ENCODE data around the gene AIF1. TPM values are rescaled to one million over a fixed set of nuclear protein-coding genes. Genes with fewer than 3 reads are reported as not detected.

Gene AIF1
- total RNA-seq, 1 donor from 2014 or later = 63.6 TPM

DNA sequence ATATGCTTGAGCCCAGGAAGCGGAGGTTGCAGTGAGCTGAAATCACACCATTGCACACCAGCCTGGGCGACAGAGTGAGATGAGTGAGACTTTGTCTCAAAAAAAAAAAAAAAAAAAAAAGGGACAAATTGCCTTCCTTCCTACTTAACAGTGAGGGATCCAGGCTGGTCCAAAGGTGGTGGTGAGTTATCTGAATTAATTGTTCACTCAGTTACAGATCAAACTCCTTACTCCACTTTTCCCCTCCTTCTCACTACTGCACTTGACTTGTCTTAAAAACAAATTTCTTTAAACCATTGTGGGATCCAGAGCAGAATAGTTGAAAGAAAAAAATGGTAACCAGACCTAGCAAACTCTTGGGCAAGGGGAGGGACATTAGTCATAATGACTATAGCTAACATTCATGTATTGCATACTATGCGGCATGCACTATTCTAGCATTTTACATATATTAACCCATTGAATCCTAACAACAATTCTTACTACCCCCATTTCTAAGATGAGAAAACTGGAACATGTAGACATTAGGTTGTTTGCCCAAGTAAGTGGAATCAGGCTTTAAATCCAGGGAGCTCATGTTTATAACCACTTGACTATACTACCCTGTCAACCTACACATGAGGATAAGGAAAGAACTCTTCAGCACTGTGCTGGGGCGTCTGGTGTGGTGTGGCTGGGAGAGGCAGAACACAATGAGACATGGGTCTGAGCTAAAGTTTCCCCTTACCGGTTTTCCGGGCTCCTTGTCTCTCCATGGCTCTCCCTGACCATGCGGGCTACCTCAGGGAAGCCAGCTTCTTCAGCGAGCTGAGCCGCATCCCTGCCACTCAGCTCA lies 48.3 kb downstream of the AIF1 start:
- no peak for DNase-seq (ENCODE audit: low spot score)

DNA sequence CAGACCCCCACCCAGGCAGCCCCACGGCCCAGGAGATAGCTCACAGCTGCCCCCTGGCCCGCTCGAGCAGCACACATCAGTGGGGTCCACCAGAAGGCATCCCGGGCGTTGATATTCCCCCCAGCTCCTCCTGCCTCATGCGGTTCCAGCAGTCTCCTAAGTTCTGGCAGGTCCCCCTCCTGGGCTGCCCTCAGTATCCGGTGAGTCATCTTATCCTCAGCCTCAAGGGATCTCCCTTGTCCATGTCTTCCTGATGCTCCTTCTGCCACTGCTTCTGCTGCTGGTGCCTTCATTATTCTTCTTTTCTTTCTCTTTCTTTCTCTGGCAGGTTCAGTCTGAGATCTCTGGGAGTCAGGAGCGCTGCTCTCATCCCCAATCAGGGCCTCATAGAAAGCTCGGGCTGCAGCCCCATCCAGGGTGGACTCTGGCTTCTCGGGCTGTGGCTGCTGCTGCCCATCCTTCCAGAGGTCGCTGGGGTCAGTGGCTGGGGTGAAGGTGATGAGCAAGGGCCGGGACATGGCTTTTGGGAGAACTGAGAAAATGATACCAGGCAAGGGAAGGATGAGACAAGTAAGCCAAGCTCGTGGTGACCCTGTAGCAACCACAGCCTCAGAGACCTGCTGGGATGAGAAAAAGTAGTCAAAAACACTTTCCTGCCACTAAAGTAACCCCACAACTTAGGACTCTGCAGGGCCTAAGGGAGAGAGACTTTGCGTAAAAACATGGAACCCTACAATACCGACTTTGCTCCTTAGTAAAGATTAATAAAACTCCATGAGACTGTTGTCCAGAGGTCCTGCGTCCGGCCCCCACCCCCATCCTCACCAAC lies 49.1 kb downstream of the AIF1 start:
- peak; percentile 46 for DNase-seq (ENCODE audit: low spot score)

DNA sequence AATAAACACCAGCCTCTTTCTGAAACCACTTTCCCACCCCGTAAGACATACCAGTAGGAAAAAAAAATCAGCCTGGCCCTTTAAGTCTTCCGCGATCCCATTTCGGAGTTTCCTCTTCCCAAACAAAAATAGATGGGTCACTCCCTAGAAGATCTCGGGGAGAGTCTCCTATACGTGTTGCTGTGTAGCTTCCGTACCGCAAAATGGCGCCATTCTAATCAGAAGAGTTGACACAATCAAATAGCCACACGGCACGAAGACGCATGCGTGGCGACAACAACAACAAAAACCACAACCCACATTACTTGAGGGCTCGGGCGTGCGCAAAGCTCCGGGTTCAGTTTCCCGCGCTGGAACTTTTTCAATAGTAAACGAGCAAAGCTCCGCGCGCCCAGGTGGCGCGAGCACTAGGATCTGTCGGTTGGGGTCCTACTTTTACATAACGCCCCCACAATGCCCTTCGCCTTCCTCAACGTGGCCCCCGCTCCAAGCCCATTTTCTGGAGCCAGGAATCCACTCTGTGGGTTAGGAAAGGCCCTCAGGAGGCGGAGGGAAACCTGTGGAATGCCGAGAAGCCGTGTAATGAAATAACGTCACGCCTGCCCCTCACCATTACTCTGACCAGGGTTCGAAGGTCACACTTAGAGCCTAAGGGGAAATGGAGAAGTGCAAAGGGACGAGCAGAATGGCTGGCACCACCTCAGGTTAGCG lies 49.9 kb downstream of the AIF1 start, which contains the start of gene GPANK1:
Gene GPANK1 (minus strand): TSS at position 208 of the 711 bp plus-strand sequence. CDS start 519 bp downstream, outside the sequence.
- peak; percentile 99 for DNase-seq (ENCODE audit: low spot score)

DNA sequence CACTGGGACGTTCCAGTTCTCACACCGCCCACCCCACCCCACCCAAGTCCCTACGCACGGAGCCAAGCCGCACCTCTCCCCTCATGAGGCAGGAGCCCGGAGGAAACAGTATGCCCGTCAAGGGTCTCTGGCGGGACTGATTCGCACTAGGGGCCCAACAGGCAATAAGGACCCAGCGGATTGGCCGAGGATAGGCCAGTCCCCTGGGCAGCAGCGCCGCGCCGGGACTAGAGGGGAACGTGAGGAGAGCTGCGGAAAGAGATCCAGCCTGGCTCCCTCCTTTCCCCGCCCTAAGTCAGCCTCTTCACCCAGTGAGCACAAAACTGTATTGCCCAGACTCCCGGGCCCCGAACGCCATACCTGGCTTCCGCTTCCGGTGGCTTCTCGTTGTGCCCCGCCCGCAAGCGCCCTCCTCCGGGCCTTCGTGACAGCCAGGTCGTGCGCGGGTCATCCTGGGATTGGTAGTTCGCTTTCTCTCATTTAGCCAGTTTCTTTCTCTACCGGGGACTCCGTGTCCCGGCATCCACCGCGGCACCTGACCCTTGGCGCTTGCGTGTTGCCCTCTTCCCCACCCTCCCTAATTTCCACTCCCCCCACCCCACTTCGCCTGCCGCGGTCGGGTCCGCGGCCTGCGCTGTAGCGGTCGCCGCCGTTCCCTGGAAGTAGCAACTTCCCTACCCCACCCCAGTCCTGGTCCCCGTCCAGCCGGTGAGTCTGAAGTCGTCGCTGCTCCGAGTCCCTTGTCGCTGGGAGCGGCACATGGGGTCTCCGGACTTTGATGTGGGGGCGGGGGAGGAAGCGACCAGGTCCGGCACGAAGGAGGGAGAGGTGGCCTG lies 50.7 kb downstream of the AIF1 start, which contains the start of gene CSNK2B:
Gene CSNK2B (plus strand): TSS at position 580 of the 836 bp plus-strand sequence. CDS start 752 bp downstream, outside the sequence.
- peak; percentile 99 for DNase-seq (ENCODE audit: low spot score)

DNA sequence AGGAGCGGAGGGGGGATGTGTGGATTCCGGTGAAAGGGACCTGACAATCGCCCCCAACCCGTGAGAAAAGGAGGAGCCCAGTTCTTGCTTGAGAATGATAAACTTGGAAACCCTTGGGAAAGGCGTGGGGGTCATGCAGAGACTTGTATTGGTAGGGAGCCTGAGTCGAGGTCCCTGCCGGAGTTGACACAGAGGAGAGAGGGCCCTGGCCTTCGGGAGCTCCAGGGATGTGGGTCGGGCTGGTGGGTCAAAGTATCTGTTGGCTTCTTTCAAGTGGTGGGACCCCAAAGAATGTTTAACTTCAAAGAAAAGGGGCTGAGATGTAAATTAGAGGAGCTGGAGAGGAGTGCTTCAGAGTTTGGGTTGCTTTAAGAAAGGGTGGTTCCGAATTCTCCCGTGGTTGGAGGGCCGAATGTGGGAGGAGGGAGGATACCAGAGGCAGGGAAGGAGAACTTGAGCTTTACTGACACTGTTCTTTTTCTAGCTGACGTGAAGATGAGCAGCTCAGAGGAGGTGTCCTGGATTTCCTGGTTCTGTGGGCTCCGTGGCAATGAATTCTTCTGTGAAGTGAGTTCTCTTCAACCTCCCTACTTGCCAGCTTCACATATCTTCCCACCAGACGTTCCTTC lies 51.4 kb downstream of the AIF1 start:
- peak; percentile 26 for DNase-seq (ENCODE audit: low spot score)

Other genes with a start within 250 kb of the AIF1 start
- 6.0 TPM for gene MICA, start 211.6 kb upstream of the AIF1 start, total RNA-seq (ENCODE audit: insufficient read depth, low replicate concordance)
- gene MICB, start 117.1 kb upstream of the AIF1 start, total RNA-seq (ENCODE audit: insufficient read depth, low replicate concordance) = 0.24 TPM
- not detected for gene MCCD1, start 86.3 kb upstream of the AIF1 start, total RNA-seq (ENCODE audit: insufficient read depth, low replicate concordance)
- 185 TPM for gene DDX39B, start 73.2 kb upstream of the AIF1 start, total RNA-seq (ENCODE audit: insufficient read depth, low replicate concordance)
- 3.6 TPM for gene ATP6V1G2, start 68.6 kb upstream of the AIF1 start, total RNA-seq (ENCODE audit: insufficient read depth, low replicate concordance)
- 28.6 TPM for gene NFKBIL1, start 67.6 kb upstream of the AIF1 start, total RNA-seq (ENCODE audit: insufficient read depth, low replicate concordance)
- not detected for gene LTA, start 42.9 kb upstream of the AIF1 start, total RNA-seq (ENCODE audit: insufficient read depth, low replicate concordance)
- gene TNF, start 39.7 kb upstream of the AIF1 start, total RNA-seq (ENCODE audit: insufficient read depth, low replicate concordance) = 1.4 TPM
- gene LTB, start 32.8 kb upstream of the AIF1 start, total RNA-seq (ENCODE audit: insufficient read depth, low replicate concordance) = 0.96 TPM
- gene LST1, start 29.0 kb upstream of the AIF1 start, total RNA-seq (ENCODE audit: insufficient read depth, low replicate concordance) = not detected
- not detected for gene NCR3, start 22.2 kb upstream of the AIF1 start, total RNA-seq (ENCODE audit: insufficient read depth, low replicate concordance)
- gene PRRC2A, start 5.5 kb downstream of the AIF1 start, total RNA-seq (ENCODE audit: insufficient read depth, low replicate concordance) = 21.4 TPM
- gene BAG6, start 37.4 kb downstream of the AIF1 start, total RNA-seq (ENCODE audit: insufficient read depth, low replicate concordance) = 58.7 TPM
- not detected for gene APOM, start 40.7 kb downstream of the AIF1 start, total RNA-seq (ENCODE audit: insufficient read depth, low replicate concordance)
- 24.1 TPM for gene C6orf47, start 45.5 kb downstream of the AIF1 start, total RNA-seq (ENCODE audit: insufficient read depth, low replicate concordance)
- gene GPANK1, start 49.8 kb downstream of the AIF1 start, total RNA-seq (ENCODE audit: insufficient read depth, low replicate concordance) = 9.6 TPM
- 36.6 TPM for gene CSNK2B, start 50.8 kb downstream of the AIF1 start, total RNA-seq (ENCODE audit: insufficient read depth, low replicate concordance)
- 1.2 TPM for gene LY6G5B, start 54.7 kb downstream of the AIF1 start, total RNA-seq (ENCODE audit: insufficient read depth, low replicate concordance)
- 0.48 TPM for gene LY6G5C, start 65.8 kb downstream of the AIF1 start, total RNA-seq (ENCODE audit: insufficient read depth, low replicate concordance)
- 33.7 TPM for gene ABHD16A, start 88.1 kb downstream of the AIF1 start, total RNA-seq (ENCODE audit: insufficient read depth, low replicate concordance)
- not detected for gene LY6G6F, start 91.6 kb downstream of the AIF1 start, total RNA-seq (ENCODE audit: insufficient read depth, low replicate concordance)
- gene LY6G6D, start 100.1 kb downstream of the AIF1 start, total RNA-seq (ENCODE audit: insufficient read depth, low replicate concordance) = not detected
- 3.1 TPM for gene LY6G6C, start 106.5 kb downstream of the AIF1 start, total RNA-seq (ENCODE audit: insufficient read depth, low replicate concordance)
- gene MPIG6B, start 108.1 kb downstream of the AIF1 start, total RNA-seq (ENCODE audit: insufficient read depth, low replicate concordance) = 3.1 TPM
- 87.4 TPM for gene DDAH2, start 114.1 kb downstream of the AIF1 start, total RNA-seq (ENCODE audit: insufficient read depth, low replicate concordance)
- 203 TPM for gene CLIC1, start 121.3 kb downstream of the AIF1 start, total RNA-seq (ENCODE audit: insufficient read depth, low replicate concordance)
- 8.2 TPM for gene MSH5, start 124.8 kb downstream of the AIF1 start, total RNA-seq (ENCODE audit: insufficient read depth, low replicate concordance)
- gene SAPCD1, start 147.4 kb downstream of the AIF1 start, total RNA-seq (ENCODE audit: insufficient read depth, low replicate concordance) = not detected
- not detected for gene VWA7, start 162.1 kb downstream of the AIF1 start, total RNA-seq (ENCODE audit: insufficient read depth, low replicate concordance)
- gene VARS1, start 180.5 kb downstream of the AIF1 start, total RNA-seq (ENCODE audit: insufficient read depth, low replicate concordance) = 18.8 TPM
- gene LSM2, start 191.7 kb downstream of the AIF1 start, total RNA-seq (ENCODE audit: insufficient read depth, low replicate concordance) = 28.9 TPM
- gene HSPA1L, start 200.0 kb downstream of the AIF1 start, total RNA-seq (ENCODE audit: insufficient read depth, low replicate concordance) = 1.4 TPM
- gene HSPA1A, start 200.3 kb downstream of the AIF1 start, total RNA-seq (ENCODE audit: insufficient read depth, low replicate concordance) = 84.7 TPM
- 37.3 TPM for gene HSPA1B, start 212.5 kb downstream of the AIF1 start, total RNA-seq (ENCODE audit: insufficient read depth, low replicate concordance)
- gene NEU1, start 247.6 kb downstream of the AIF1 start, total RNA-seq (ENCODE audit: insufficient read depth, low replicate concordance) = 47.9 TPM

Data from umbilical cord (tissue), 2 donors.